Activated naive CD8-positive, alpha-beta T cell (primary cell): ENCODE data around the gene NSMCE1.

Experiments
- H3K27ac Mint-ChIP-seq: one replicate; pipeline ENCODE4 v1.8.0; 2021; ENCODE audit warnings: mixed read lengths
- H3K27me3 Mint-ChIP-seq: one replicate; pipeline ENCODE4 v1.8.0; 2021; ENCODE audit warnings: mixed read lengths
- H3K36me3 Mint-ChIP-seq: one replicate; pipeline ENCODE4 v1.8.0; 2021; ENCODE audit warnings: mixed read lengths
- H3K4me1 Mint-ChIP-seq: one replicate; pipeline ENCODE4 v1.8.0; 2021; ENCODE audit warnings: low read depth, mixed read lengths
- H3K4me3 Mint-ChIP-seq: one replicate; pipeline ENCODE4 v1.8.0; 2021; ENCODE audit warnings: mild to moderate bottlenecking, mixed read lengths
- H3K9me3 Mint-ChIP-seq: one replicate; pipeline ENCODE4 v1.8.0; 2021; ENCODE audit warnings: low read depth, mixed read lengths

NSMCE1 gene

DNA sequence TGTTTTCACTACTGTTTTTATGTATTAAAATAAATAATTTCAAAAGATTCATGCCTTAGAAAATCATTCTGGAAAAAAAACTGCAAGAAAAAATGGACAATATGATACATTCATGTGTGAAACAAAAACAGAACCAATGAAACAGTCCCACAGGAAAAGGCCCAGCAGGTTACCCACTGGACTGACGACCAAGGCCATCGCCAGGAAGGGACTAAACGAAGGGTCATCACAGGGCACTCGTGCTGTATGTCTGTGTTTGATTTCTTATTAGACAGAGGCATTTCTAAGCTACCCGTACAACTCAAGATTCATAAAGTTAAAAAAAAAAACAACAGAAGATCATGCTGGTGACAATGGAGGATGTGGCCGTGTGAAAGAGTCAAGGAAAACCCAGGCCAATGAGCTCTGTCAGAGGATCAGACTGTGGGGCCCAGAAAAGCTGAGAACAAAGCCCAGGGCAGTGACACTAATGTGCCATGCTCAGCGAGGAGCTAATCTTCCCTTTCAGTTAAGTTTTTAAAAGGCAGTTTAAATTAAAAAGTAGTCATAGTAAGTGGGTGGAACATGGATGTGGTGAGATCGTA lies 31.8 kb downstream of the NSMCE1 start:
- Mint-ChIP-seq H3K27ac (peak overlapping the region; percentile 100), H3K4me1 (peaks cover 84% of the 10 kb centered on the region), H3K4me3 (peak overlapping the region; percentile 79), H3K36me3 (peaks cover 4% of the 10 kb centered on the region), H3K9me3 (no peaks in the 10 kb centered on the region), H3K27me3 (no peaks in the 10 kb centered on the region)

DNA sequence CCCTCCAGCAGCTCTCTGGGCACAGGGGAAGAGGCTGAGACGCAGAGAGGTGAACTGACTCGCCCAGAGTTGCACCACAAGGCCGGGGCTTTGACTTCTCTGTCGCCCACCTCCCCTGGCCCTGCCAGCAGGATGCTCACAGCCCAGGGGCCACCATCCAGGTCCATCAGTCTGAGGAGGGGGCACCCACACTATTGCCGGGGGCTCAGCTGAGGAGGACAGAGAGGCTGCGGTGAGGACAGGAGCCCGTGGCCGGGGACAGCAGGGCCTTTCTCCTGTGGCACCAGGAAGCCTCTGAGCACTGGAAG lies 32.7 kb downstream of the NSMCE1 start:
- H3K4me1 Mint-ChIP-seq, result peaks cover 90% of the 10 kb centered on the region
- peak overlapping the region; percentile 100 for H3K27ac Mint-ChIP-seq
- peak overlapping the region; percentile 83 for H3K4me3 Mint-ChIP-seq
- no peaks in the 10 kb centered on the region for H3K27me3 Mint-ChIP-seq
- no peaks in the 10 kb centered on the region for H3K9me3 Mint-ChIP-seq
- H3K36me3 Mint-ChIP-seq, result peaks cover 7% of the 10 kb centered on the region

DNA sequence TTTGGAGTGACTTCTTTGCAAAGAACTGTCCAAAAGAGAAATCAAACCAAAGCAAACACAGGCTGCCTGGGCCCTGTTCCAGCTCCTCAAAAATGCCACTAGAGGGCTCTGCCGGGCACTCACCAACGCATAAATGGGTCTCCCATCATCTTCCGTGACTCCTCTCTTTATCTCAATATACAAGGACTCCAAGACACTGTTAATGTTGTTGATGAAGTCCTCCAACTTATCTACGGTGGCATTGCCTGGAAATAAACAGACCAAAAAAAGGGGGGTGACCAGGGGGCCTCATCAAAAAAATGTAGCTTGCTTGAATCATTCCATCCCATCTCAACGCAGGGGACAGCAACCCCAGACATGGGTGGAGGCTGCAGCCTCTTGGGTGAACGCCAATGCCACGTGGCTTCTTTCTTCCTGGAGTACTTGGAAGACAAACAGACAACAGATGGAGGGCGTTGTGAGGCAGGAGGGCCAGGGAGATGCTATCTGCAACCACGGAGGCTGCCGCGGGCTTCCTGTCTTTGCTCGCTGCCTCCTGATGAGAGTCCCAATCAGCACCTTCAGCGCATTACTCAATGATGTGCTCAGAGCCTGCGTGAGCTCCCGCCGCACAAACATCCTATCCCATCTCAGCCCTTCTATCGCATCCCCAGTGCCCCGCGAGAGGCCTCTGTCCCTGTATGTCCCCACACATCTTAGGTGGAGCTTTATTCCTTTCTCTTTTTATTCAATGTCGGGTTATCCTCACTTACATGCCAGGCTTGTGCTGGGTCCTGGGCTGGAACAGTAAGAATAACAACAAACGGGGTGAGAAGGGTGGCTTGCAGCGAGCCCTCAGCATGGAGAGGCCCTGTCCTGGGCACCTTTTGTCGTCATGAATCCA lies 33.3 kb downstream of the NSMCE1 start:
- H3K4me3 Mint-ChIP-seq, result peak overlapping the region; percentile 83
- peaks cover 10% of the 10 kb centered on the region for H3K36me3 Mint-ChIP-seq

DNA sequence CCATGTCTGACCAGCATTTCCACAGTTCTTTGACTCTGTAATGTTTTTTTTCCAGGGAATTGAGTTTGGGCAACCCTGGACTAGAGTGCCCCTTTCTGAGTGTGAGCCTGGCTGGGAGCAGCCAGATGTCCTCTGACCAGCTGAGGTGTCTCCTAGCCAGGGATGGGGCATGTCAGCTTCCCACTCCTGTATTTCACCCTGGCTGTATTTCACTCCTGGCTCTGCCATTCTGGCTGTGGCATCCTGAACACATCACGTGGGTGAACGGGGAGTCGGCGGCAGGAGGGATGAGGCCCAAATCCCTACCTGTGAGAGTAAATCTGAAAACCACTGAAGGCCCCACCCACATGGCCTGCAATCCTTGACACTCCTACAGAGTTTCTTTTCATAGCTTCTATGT lies 34.0 kb downstream of the NSMCE1 start:
- Mint-ChIP-seq H3K27ac (peak overlapping the region; percentile 100), H3K4me1 (peaks cover 91% of the 10 kb centered on the region), H3K36me3 (peaks cover 10% of the 10 kb centered on the region), H3K9me3 (no peaks in the 10 kb centered on the region), H3K27me3 (no peaks in the 10 kb centered on the region), H3K4me3 (peak overlapping the region; percentile 83)

More for the DNA sequence above, 33.3 kb downstream of the NSMCE1 start:
- Mint-ChIP-seq H3K9me3 (no peaks in the 10 kb centered on the region), H3K27ac (peak overlapping the region; percentile 100), H3K4me1 (peaks cover 95% of the 10 kb centered on the region), H3K27me3 (no peaks in the 10 kb centered on the region)

DNA sequence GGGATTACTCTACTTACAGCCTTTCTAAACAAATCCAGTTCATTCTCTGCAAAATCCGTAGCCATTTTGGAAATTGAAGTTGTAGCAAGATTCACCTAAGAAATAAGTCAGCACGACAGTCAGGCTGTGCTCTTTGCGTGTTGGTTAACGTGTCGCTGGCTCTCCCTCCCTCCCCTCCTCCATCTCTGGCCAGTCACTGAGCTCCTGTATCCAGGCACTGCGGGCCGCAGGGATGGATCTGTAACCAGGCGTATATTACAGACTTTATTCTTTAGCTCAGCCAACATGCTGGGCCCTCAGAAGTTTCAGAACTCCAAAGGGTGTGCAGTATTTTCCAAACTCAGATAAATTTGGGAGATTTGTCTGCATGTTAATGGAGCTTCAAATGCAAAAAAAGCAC lies 34.4 kb downstream of the NSMCE1 start:
- peak overlapping the region; percentile 100 for H3K27ac Mint-ChIP-seq
- no peaks in the 10 kb centered on the region for H3K9me3 Mint-ChIP-seq
- peaks cover 90% of the 10 kb centered on the region for H3K4me1 Mint-ChIP-seq
- H3K4me3 Mint-ChIP-seq, result peak overlapping the region; percentile 83
- no peaks in the 10 kb centered on the region for H3K27me3 Mint-ChIP-seq
- H3K36me3 Mint-ChIP-seq, result peaks cover 11% of the 10 kb centered on the region

DNA sequence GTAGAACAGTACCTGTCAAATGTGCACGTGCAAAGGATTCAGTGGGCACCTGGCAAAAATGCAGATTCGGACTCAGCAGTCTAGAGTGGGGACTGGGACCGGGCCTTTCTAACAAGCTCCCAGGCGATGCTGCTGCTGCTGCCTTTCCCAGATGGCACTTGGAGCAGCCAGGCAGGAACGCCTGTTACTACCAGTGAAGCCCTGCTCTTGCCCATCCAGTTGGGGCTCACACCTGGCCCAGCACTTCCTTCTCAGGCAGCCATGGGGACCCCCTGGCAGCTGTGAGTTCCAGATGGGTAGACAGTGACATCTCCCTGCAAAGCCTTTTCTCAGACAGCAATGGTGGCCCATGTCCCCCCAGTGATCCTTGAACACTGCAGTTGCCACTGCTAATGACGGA lies 34.8 kb downstream of the NSMCE1 start:
- peak overlapping the region; percentile 100 for H3K27ac Mint-ChIP-seq
- peak overlapping the region; percentile 83 for H3K4me3 Mint-ChIP-seq
- peaks cover 90% of the 10 kb centered on the region for H3K4me1 Mint-ChIP-seq
- no peaks in the 10 kb centered on the region for H3K9me3 Mint-ChIP-seq
- H3K27me3 Mint-ChIP-seq, result no peaks in the 10 kb centered on the region
- H3K36me3 Mint-ChIP-seq, result peaks cover 14% of the 10 kb centered on the region

DNA sequence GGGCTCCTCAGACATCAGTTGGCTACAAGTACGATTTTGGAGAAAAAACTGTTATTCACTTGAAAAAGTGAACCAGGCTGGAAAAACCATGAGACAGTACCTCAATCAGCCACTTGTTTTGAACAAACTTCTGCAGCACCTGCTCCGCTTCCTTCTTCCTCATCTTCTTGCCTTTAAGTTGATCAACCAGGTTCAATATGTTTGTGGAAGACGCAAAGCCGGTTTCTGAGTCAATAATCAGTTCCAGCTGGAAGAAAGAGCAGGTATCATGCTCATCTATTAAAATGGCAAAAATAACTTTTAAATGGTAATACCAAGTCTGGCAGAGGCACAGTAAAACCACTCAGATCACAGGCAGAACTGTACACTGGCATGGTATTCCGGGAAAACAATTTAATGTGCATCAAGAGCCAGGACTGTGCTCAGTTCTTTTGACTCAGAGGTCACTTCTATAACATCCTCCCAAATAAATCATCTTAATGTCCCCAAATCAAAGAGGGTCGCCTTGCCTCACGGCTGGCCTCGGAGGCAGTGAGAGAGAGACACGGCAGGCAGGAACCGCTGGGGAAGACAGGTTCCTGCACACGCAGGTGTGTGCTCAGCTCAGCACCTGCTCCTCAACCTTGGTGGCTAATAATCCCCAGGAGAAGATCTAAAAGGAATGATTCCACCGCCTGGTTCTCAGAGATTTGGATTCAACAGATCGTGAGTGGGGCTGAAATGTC lies 35.5 kb downstream of the NSMCE1 start:
- Mint-ChIP-seq H3K27ac (peak overlapping the region; percentile 100), H3K36me3 (peaks cover 14% of the 10 kb centered on the region), H3K4me1 (peaks cover 83% of the 10 kb centered on the region), H3K4me3 (peak overlapping the region; percentile 83), H3K27me3 (no peaks in the 10 kb centered on the region), H3K9me3 (no peaks in the 10 kb centered on the region)

DNA sequence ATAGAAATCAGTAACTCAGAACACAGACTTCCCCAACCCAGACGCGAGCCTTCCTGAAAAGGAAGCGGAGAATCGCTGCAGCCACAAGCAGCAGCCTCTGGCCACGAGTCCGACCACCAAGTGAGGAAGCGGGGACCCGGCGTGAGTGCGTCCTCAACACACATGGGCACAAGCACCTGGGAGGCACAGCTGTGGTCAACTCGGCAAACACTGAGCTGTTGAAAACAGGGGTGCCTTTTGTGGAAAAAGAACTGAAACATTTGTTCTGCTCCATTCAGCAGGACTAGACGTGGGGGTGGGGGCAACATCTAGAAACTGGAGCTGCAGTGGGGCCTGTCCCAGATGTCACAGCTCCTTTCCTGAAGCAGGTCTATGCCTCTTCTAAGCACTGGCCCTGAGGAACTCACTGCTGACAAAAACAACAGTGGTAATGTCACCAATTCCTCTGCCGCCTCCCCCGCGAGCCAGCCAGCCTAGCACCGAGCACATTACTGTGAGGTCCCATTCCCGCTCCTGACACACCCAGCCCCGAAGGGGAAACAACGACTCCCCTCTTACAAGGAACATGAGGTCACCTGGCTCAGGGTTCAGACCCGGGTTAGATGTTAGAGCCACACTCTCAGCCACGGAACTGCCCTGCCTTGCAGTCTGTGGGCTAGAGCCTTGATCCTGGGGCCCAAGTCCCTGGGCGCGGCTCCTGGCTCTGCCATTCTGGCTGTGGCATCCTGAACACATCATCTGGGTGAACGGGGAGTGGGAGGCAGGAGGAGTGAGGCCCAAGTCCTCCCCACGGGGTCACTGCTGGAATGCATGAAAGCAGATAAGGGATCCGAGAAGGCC lies 36.3 kb downstream of the NSMCE1 start:
- H3K4me1 Mint-ChIP-seq, result peaks cover 76% of the 10 kb centered on the region
- peak overlapping the region; percentile 83 for H3K4me3 Mint-ChIP-seq

DNA sequence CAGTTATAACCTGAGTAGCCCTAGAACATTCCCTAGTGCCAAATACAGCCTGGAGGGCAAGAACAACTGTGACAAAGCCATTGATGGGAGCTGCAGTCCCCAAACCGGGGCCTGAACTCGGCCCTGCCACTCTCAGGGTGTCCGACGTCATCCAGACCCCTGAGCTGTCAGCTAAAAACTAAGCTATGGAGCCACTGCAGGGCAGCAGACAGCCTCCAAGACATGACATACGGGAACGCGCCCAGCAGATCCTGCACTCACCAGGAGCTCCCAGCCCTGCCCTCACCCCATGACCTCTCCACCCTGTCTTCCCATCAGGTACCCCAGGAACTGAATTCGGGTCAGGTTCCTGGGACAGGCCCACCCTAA lies 36.9 kb downstream of the NSMCE1 start:
- H3K36me3 Mint-ChIP-seq, result peaks cover 14% of the 10 kb centered on the region
- no peaks in the 10 kb centered on the region for H3K9me3 Mint-ChIP-seq
- peaks cover 76% of the 10 kb centered on the region for H3K4me1 Mint-ChIP-seq
- no peaks in the 10 kb centered on the region for H3K27me3 Mint-ChIP-seq
- H3K27ac Mint-ChIP-seq, result peak overlapping the region; percentile 100
- H3K4me3 Mint-ChIP-seq, result peak overlapping the region; percentile 83

More for the DNA sequence above, 36.3 kb downstream of the NSMCE1 start:
- peaks cover 14% of the 10 kb centered on the region for H3K36me3 Mint-ChIP-seq
- peak overlapping the region; percentile 100 for H3K27ac Mint-ChIP-seq
- H3K9me3 Mint-ChIP-seq, result no peaks in the 10 kb centered on the region
- H3K27me3 Mint-ChIP-seq, result no peaks in the 10 kb centered on the region

DNA sequence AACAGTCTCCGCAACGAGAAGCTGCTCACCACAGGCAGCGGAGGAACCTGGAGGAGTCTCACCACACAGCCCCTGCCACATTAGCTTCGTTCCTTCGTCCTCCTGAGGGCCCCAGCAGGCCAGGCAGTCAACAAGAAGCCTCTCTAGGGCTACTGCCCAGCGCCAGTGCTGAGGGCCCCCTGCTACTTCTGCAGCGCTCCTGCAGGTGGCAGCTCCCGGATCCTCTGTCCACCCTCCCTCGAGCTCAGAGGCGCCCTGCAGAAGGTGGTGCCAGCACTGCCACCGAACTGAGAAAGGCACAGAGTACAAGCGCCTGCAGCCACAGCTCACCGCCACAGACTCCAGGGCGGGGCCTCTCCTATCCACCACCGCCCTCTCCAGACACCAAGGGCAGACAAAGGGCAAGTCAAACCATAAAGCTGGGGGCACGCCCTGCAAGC lies 38.0 kb downstream of the NSMCE1 start:
- H3K27me3 Mint-ChIP-seq, result no peaks in the 10 kb centered on the region
- H3K36me3 Mint-ChIP-seq, result peaks cover 14% of the 10 kb centered on the region
- H3K27ac Mint-ChIP-seq, result peak overlapping the region; percentile 100
- no peaks in the 10 kb centered on the region for H3K9me3 Mint-ChIP-seq
- H3K4me1 Mint-ChIP-seq, result peaks cover 78% of the 10 kb centered on the region
- peak overlapping the region; percentile 81 for H3K4me3 Mint-ChIP-seq

DNA sequence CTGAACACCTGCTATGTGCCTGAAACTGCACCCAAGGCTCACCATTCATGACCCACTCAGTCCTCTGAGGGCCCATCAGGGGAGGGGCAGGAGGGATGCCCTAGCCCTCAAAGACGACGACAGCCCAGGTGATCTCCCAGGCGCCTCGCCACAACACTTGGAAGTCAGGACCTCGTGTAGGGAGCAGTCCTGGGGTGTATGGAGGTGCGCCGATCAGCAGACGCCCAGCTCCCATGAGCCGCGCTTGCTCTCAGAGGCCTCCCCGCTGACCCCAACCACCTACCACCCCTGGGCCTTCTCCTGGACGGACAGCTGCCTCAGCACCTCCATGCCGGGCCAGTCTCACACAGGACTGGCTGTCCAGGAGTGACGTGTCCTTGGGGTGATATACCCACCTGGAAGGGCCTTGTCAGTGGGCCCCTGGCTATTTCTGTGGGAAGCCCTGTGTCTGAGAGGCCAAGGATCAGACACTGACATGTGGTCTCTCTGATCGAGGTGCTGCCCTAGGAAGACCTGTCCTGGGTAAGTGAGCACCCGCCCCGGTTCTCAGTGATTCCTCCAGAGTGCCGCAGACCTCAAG lies 38.6 kb downstream of the NSMCE1 start:
- H3K27me3 Mint-ChIP-seq, result no peaks in the 10 kb centered on the region
- peak overlapping the region; percentile 81 for H3K4me3 Mint-ChIP-seq
- peaks cover 14% of the 10 kb centered on the region for H3K36me3 Mint-ChIP-seq
- H3K9me3 Mint-ChIP-seq, result no peaks in the 10 kb centered on the region
- peak overlapping the region; percentile 100 for H3K27ac Mint-ChIP-seq
- peaks cover 74% of the 10 kb centered on the region for H3K4me1 Mint-ChIP-seq

DNA sequence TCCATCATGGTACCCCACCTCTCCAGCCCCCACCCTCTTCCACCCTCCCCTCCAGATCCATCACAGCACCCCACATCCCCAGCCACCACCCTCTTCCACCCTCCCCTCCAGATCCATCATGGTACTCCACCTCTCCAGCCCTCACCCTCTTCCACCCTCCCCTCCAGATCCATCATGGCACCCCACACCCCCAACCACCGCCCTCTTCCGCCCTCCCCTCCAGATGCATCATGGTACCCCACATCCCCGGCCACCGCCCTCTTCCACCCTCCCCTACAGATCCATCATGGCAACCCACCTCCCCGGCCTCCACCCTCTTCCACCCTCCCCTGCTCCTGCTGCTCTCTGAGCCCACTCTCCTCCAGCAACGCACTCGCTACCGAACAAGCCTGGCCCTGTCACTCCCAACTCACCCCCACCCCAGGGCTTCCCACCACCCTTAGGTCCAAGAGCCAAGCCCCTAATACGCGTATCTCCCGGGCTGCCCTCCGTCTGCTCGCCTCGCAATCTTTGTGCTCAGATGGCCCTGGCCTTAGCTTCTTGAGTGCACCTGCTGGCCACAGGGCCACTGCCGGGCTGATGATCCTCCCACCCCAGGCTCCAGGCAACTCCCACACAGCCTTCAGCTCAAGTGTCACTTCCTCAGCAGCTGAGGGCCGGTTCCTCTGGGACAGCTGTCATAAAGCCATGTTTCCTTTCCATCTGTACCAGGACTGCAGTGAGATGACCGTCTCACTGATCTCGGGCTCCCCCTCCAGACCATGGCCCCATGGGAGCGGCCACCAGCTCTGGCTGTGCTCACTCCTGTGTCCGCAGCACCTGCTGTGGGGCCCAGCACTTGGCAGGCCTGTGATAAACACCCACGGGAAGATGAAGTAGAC lies 39.7 kb downstream of the NSMCE1 start:
- H3K4me1 Mint-ChIP-seq, result peaks cover 65% of the 10 kb centered on the region
- H3K27me3 Mint-ChIP-seq, result no peaks in the 10 kb centered on the region
- H3K36me3 Mint-ChIP-seq, result peaks cover 12% of the 10 kb centered on the region
- no peaks in the 10 kb centered on the region for H3K9me3 Mint-ChIP-seq
- peak overlapping the region; percentile 84 for H3K27ac Mint-ChIP-seq
- peak overlapping the region; percentile 60 for H3K4me3 Mint-ChIP-seq

DNA sequence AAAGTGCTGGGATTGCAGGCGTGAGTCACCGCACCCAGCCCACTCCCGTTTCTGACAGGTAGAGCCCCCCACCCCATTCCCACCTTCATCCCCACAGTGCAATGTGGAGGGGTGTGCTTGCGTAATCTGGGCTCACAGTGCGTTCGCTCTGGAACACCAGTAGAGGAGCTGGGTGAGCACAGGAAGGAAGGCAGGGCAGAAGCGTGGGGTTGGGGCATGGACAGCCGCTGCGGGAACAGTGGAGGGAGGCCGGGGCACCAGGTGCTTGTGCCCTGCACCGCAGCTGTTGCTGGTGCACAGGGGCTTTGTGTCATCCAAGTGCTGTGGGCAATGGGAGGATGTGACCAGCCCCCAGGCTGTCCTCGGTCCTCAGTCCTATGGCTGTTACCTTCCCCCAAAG lies 40.5 kb downstream of the NSMCE1 start:
- Mint-ChIP-seq H3K27ac (peak overlapping the region; percentile 46), H3K9me3 (no peaks in the 10 kb centered on the region), H3K4me1 (peaks cover 59% of the 10 kb centered on the region), H3K4me3 (no peak overlapping the region), H3K27me3 (no peaks in the 10 kb centered on the region), H3K36me3 (peaks cover 12% of the 10 kb centered on the region)
